GM21360 (cell line): Measurements from ENCODE around the gene TRAF4.
A peak's percentile ranks its signal among the peaks of the same experiment; 100 is the strongest.
"Not testable (repeated sequence)": the region's sequence is repeated elsewhere in the genome, so short reads cannot be mapped to it uniquely, and the experiment has no call there.

ENCODE experiments used
- ATAC-seq: cut with Tn5 transposase; IDR thresholded peaks from one replicate; pipeline ENCODE4 v1.9.1; 2021; ENCODE audit warnings: mild to moderate bottlenecking, moderate library complexity; ENCODE audit not compliant: unreplicated experiment

Gene TRAF4

DNA sequence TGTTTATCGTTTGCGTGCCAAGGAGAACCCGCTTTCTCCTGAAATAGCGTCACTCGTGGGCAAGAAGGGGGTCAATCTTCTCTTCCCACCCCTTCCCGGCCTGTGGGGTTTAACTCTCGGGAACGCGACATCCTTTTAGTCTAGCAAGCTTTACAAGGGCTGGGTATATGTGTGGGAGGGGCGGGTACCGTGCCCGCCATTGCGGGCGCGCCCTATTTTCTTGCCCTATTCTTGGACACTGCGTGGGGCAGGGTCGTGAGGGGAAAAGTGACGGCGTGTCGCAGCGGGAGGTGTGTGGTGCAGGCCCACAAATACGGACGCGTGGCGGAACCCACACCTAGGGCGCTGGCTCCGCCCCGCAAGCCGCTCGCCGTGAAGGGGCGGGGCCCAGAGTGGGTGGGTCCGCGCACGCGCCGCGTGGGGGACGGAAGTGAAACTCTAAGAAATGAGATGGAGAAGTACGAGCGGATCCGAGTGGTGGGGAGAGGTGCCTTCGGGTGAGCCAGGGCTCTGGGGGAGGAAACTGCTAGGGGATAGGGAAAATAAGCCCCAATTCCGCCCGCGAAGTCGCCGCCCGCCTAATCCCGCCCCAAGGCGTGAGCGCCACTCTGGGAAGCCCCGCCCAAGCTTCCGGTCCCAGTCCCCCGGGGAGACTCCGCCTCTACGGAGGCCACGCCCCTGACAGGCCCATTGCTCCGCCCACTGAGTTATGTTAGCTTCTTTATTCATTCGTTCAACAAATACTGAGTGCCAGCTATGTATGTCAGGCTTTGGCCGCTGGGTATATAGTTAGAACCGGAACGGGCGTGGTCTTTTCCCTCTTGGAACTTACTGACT is 15.2 kb upstream of the TRAF4 start, which contains the start of gene NEK8:
NEK8 (plus strand) TSS at position 425 of the 837 bp plus-strand sequence; CDS start at position 451, 26 bp downstream.
- ATAC-seq = peak; percentile 36

DNA sequence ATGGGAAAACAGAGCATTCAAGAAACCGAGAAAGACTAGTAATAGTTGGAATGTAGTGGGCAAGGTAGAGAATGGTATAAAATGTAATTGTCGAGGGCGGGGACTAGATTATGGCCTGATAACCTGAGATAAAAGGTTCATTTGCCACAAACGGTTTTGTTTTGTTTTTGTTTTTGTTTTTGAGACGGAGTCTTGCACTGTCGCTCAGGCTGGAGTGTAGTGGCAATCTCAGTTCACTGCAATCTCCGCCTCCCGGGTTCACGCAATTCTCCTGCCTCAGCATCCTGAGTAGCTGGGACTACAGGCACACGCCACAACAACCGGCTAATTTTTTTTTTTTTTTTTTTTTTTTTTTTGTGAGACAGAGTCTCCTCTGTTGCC is 13.9 kb upstream of the TRAF4 start:
- no peak for ATAC-seq

DNA sequence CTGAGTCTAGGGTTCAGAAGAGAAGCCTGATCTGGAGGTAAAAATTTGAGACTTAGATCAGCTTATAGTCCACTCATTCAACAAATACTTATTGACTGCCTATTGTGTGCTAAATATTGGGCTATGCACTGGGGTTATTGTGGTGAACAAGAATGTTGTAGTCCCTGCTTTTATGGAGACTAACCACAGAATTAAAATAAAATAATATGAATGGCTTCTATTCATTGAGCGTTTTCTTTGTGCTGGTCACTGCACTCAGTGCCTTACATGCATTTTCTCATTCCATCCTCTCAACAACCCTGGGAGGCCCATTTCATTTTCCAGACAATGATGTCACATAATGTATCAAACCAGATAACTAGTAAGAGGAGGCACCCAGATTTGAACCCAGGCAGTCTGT is 10.5 kb upstream of the TRAF4 start:
- ATAC-seq = no peak

DNA sequence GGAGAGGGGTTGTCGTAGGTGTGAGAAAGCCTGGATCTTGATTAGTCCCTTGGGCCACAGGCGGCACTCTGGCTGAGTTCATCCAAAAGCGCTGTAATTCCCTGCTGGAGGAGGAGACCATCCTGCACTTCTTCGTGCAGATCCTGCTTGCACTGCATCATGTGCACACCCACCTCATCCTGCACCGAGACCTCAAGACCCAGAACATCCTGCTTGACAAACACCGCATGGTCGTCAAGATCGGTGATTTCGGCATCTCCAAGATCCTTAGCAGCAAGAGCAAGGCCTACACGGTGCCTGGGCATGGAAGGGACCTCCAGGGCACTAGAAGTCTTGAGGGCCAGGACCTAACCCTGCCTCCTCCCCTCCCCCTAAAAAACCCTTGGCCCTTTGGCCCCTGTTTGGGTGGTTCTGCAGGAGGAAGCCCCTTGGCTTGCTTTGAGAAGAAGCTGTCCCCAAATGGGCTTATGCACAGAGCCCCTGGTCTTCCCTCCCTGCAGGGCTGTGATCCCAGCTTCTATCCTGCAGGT is 9.0 kb upstream of the TRAF4 start:
- no peak for ATAC-seq

DNA sequence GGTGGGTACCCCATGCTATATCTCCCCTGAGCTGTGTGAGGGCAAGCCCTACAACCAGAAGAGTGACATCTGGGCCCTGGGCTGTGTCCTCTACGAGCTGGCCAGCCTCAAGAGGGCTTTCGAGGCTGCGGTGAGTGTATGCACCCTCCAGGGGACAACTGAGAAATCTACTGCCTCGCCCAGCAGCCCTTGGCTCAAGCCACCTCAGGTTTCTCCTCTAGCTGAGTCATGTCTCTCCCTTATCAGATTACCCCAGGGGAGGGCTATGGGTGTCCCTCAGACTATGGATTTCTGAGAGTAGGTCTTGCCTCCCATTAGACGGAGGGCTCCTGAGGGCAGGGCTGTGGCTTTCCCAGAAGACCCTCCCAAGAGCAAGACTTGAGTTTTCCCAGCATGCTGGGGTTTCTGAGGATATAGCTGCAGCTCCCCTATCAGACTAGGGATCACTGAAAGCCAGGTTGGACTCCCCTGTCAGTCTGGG is 8.5 kb upstream of the TRAF4 start:
- no peak for ATAC-seq

DNA sequence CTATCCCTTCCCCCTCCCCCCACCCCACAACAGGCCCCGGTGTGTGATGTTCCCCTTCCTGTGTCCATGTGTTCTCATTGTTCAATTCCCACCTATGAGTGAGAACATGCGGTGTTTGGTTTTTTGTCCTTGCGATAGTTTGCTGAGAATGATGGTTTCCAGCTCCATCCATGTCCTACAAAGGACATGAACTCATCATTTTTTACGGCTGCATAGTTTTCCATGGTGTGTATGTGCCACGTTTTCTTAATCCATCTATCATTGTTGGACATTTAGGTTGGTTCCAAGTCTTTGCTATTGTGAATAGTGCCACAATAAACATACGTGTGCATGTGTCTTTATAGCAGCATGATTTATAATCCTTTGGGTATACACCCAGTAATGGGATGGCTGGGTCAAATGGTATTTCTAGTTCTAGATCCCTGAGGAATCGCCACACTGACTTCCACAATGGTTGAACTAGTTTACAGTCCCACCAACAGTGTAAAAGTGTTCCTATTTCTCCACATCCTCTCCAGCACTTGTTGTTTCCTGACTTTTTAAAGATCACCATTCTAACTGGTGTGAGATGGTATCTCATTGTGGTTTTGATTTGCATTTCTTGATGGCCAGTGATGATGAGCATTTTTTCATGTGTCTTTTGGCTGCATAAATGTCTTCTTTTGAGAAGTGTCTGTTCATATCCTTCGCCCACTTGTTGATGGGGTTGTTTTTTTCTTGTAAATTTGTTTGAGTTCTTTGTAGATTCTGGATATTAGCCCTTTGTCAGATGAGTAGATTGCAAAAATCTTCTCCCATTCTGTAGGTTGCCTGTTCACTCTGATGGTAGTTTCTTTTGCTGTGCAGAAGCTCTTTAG is 7.7 kb upstream of the TRAF4 start:
- not testable (repeated sequence) for ATAC-seq

DNA sequence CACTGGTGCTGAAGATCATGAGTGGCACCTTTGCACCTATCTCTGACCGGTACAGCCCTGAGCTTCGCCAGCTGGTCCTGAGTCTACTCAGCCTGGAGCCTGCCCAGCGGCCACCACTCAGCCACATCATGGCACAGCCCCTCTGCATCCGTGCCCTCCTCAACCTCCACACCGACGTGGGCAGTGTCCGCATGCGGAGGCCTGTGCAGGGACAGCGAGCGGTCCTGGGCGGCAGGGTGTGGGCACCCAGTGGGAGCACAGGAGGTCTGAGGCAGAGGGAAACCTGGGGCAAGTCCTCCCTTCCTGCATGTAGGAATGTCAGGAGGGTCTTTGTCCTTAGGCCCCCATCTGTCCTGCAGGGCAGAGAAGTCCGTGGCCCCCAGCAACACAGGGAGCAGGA is 6.5 kb upstream of the TRAF4 start:
- ATAC-seq = no peak

DNA sequence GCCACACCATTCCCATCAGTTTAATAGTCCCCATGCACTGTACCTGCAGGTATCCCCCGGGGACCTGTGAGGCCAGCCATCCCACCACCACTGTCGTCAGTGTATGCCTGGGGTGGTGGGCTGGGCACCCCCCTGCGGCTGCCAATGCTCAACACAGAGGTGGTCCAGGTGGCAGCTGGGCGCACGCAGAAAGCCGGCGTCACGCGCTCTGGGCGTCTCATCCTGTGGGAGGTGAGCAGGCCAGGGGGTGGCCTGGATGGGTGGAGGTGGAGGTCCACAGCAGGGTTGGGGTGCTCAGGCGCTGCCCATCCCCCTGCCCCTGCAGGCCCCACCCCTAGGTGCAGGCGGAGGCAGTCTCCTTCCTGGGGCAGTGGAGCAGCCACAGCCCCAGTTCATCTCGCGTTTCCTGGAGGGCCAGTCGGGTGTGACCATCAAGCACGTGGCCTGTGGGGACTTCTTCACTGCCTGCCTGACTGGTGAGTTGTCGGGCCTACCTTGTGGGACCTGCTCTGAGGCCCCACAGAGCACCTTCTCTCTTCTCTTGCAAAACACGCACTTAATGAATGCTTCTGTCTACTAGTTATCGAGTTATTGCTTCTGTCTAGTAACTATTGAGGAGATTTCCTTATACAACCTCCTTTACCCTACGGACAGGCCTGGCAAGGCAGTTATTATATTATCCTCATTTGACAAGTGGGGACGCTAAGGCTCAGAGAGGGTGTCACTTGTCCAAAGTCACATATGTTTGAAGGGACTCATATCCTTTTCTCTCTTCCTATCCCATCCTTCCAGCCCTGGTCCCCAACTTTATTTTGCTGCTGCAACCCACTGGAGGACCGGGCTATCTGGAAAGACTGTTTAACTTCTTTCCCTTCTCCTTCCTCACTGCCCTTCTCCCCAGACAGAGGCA is 5.8 kb upstream of the TRAF4 start:
- ATAC-seq = peak; percentile 51

DNA sequence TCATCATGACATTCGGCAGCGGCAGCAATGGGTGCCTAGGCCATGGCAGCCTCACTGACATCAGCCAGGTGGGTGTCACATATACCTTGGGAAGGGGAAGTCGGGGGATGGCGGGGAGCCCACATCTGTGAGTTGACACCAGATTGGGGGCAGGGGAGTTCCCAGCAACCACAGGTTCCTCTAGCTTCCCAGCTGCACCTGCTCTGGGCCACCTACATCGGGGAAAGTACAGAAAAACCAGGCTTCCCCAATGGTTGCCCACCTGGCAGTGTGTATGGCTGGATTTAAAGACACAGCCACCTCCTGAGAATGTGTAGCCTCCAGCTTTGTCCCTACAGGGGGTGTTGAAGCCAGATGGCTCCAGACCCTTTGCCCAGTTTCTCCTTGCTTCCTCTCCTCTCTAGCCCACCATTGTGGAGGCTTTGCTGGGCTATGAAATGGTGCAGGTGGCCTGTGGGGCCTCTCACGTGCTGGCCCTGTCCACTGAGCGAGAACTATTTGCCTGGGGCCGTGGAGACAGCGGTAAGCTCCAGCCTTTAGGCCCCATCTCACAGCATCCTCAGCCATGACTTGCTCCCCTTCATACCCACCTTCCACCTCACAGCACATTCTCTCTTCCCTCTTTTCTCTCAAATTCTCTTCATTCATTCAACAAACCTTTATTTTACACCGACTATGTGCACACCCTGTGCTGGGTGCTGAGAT is 5.0 kb upstream of the TRAF4 start:
- ATAC-seq = no peak

DNA sequence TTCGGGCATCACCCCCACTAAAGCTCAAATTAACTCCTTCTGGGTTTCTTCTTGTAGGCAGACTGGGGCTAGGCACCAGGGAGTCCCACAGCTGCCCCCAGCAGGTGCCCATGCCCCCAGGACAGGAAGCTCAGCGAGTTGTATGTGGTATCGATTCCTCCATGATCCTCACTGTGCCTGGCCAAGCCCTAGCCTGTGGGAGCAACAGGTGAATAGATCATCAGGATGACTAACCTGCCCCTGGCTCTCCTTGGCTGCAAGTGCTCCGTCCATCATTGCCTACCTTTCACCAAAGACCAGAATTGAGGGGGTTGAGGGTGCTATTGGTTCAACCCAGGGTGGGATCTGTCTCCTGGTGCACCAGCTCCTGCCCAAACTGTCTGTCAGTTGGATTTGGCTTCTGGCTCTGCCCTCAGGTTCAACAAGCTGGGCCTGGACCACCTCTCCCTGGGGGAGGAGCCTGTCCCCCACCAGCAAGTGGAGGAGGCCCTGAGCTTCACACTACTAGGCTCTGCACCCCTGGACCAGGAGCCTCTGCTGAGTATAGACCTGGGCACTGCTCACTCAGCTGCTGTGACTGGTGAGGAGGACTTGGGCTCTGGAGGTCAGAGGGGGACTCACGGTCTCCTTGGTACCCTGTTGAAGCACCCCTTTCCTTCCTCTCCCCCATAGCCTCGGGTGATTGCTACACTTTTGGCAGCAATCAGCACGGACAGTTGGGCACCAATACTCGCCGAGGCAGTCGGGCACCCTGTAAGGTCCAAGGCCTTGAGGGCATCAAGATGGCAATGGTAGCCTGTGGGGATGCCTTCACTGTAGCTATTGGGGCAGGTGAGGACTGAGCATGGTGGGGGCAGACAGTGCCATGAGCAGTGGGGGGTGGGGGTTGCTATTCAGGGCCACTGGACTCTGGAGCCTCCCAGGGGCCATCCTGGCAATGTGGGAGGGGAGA is 3.1 kb upstream of the TRAF4 start:
- no peak for ATAC-seq

DNA sequence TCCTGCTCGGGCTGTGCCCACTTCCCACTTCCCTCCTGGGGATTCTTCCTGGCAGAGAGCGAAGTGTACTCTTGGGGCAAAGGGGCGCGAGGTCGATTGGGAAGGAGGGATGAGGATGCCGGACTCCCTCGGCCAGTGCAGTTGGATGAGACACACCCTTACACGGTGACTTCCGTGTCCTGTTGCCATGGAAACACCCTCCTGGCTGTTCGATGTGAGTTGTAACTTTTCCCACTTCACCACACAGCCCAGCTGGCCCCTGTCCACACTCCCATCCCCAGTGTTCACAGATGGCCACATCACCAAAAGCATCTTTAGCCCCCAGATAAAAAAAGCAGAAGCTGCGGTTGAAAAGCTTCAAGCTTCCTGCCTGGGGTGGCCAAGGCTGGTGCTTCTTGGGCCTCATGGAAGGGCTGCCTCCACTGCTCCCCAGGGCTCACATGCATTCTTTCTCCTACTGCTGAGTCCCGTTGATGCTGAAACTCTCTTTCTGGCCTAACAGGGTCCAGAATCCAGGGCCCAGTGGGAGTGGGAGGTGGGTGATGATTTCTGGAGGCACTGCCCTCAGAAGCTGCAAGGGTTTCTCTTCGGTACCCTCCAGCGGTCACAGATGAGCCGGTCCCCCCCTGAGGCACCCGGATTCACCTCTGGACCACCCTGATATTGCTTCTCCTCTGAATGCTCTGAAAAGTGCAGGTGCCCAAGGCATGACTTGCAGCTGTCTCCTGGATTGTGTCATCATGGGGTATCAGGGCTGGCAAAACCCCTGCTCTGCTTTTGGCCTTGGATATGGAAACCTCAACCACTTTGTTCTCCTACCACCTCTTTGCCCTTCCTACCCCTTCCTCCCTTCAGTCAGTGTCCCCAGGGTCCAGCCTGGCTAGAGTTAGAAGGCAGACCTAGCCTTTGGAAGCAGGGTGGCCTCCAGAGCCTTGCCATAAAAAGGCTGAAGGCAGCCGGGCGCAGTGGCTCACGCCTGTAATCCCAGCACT is 2.2 kb upstream of the TRAF4 start:
- no peak for ATAC-seq

DNA sequence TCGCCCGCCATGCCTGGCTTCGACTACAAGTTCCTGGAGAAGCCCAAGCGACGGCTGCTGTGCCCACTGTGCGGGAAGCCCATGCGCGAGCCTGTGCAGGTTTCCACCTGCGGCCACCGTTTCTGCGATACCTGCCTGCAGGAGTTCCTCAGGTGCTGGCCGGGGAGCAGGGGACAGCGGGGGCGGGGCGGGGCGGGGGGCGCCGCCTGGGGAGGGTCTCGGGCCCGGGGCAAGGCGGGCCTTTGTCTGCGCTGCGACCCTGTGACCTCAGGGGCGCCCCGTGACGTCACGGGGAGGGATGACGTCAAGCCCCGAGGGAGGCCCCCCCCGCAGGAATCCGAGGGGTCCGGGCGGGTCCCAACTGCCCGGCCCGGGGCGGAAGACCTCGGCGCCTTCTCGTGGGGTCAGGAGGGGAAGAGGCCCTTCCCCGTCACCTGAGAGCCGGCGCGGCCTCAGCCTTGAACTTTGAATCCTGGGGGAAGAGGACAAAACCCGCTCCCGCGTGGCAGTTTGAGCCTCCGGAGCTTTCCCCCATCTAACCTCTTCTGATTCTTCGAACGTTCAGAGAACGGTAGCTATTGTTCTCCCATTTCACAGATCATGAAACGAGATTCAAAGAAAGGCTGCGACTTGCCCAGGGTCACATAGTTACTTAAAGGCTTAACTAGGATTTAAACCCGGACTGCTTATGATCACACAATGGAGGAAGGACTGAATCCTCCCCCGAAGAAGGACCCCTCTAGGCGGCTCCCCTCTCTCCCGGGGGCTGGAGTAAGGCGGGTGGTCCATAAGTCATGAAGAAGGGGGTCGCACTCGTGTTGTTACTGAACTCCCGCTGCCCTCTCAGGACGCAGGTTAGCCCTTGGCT is 527 bp downstream of the TRAF4 start:
- ATAC-seq = peak; percentile 15

DNA sequence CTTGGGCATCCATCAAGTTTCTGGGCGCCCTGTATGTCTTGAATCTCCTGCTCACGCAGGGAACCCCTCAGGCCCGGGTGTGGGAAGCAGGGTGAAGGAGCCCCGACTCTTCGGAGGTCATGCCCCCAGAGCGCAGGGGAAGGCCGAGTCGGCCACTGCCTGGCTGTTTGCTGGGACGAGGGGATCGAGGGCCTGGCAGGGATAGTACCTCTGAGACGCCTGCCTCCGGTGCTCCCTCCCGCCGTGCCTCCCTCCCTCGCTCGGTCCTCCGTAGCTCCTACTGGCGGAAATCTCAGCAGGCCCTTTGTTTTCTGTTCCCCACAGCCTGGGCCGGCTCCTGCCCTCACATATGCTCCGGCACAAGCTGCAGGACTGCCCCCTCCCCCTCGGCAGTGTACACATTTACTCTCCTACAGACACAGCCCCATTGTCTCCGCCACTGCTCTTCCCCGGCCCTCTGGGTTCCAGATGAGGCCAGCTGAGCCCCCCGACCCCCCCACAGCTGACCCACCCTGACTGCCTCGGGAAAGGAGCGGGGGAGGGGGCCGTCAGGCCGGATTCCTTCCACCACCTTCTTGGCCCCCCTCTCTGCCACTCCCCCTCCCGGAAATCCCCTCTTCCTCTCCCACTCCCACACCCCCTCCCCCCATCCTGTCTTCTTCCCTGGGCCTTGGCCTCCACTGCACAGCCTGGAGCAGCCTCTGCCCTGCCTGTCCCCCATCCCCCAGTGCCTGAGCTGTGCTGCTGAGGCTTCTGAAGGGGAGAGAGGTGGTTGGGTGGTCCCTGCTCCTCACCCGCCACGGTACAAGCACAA is 1.4 kb downstream of the TRAF4 start:
- ATAC-seq = no peak

DNA sequence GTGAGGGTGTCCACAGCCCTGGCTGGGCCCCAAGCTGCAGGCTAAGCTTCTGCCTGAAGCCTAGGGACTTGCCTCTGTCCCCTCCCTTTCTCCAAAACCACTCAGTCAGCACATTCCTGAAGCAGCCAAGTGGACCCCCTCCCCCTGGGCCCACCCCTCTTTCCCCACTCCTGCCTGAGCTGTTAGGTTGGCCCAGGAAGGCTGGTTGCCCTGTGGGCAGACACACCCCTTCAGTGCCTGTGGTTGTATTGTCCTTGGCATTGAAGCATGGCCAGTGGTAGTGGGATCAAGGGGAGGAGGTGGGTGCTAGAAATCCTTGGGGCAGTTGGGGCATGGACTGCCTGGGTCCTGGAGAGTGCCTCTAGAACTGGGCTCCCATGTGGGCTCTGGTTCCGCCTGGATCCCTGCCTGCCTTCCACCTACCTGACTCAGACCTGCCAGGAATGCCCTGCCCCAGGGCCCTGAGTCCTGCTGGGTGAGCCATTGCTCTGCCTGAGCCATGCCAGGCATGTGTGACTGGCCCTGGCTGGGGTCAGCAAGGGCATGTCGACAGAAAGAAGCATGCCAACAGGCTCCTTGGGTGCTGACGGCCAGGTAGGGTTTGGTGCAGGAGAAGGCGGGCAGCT is 2.1 kb downstream of the TRAF4 start:
- ATAC-seq = no peak

DNA sequence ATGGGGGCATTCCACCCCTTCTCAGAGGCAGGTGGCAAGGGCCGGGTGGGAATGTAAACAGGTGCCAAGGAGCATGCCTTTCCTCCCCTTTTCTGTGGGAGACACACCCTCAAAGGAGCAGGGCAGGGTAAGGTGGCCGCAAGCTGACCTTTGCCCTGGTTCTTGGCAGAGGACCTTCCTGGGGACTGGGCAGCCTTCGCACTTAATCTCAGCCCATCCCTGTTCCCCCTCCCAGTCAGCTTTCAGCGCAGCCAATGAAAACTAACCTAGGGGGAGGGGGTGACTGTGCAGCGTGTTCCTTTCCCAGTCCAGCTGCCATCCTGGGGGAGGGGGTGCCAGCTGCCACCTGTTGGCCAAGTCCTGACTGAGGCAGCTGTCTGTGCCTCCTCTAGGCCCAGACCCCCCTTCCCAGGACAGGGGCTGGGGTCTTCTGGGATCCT is 2.8 kb downstream of the TRAF4 start:
- ATAC-seq = no peak
